Keratinocyte (primary cell): Measurements from ENCODE around the gene RBM39. TPM values are rescaled to one million over a fixed set of nuclear protein-coding genes. Genes with fewer than 3 reads are reported as not detected.

Experiments
- DNase-seq: peaks from one replicate; pipeline ENCODE4 v3.0.0-alpha.2; 2011; ENCODE audit warnings: low read depth, missing footprints, low spot score
- FAIRE-seq: peaks from 2 replicates; lab custom pipeline; 2011; peaks lifted over from hg19 to GRCh38; lab: Jason Lieb, UNC
- H2AFZ ChIP-seq: 2 replicates; pipeline ENCODE4 v1.6.0; 2012; ENCODE audit warnings: low read length, control low read depth, inconsistent platforms; ENCODE audit not compliant: control insufficient read depth
- H3K27ac ChIP-seq: 2 replicates; pipeline ENCODE4 v1.5.1; 2011; ENCODE audit warnings: low read length; ENCODE audit not compliant: control insufficient read depth, insufficient read depth
- H3K27me3 ChIP-seq: 3 replicates; pipeline ENCODE4 v1.6.0; 2011; ENCODE audit warnings: low read length; ENCODE audit not compliant: control insufficient read depth, insufficient read depth; ENCODE audit errors: extremely low read depth
- H3K36me3 ChIP-seq, 2 experiments: 2 replicates in 1 of 2; 3 replicates in 1 of 2; pipeline ENCODE4 v1.5.1; 2011; ENCODE audit warnings: low read length in 2 of 2, mild to moderate bottlenecking in 1 of 2; ENCODE audit not compliant: control insufficient read depth in 2 of 2, insufficient read depth in 2 of 2; ENCODE audit errors: extremely low read depth in 1 of 2
- H3K4me1 ChIP-seq: 3 replicates; pipeline ENCODE4 v1.5.1; 2011; ENCODE audit warnings: low read length; ENCODE audit not compliant: control insufficient read depth, insufficient read depth; ENCODE audit errors: extremely low read depth
- H3K4me2 ChIP-seq: 3 replicates; pipeline ENCODE4 v1.6.0; 2011; ENCODE audit warnings: low read depth, low read length; ENCODE audit not compliant: control insufficient read depth, insufficient read depth; ENCODE audit errors: extremely low read depth
- H3K4me3 ChIP-seq, 3 experiments: fragments of 200-600 bp in 1 of 3; sonication (generic) in 1 of 3; 2 replicates in 2 of 3; 3 replicates in 1 of 3; pipeline ENCODE4 v1.5.1; 2011 to 2016; ENCODE audit warnings: low read length in 3 of 3, mild to moderate bottlenecking in 3 of 3, control low read depth in 2 of 3, inconsistent platforms in 1 of 3, low read depth in 1 of 3, mixed read lengths in 1 of 3, mixed run types in 1 of 3, moderate library complexity in 1 of 3; ENCODE audit not compliant: control insufficient read depth in 2 of 3, insufficient read depth in 2 of 3; ENCODE audit errors: extremely low read depth in 1 of 3
- H3K79me2 ChIP-seq: 2 replicates; pipeline ENCODE4 v1.6.0; 2012; ENCODE audit warnings: low read length; ENCODE audit not compliant: control insufficient read depth, insufficient read depth
- H3K9ac ChIP-seq: 3 replicates; pipeline ENCODE4 v1.6.0; 2011; ENCODE audit warnings: low read length; ENCODE audit not compliant: control insufficient read depth, insufficient read depth; ENCODE audit errors: extremely low read depth
- H3K9me1 ChIP-seq: 3 replicates; pipeline ENCODE4 v1.6.0; 2011; ENCODE audit warnings: low read length; ENCODE audit not compliant: control insufficient read depth, insufficient read depth; ENCODE audit errors: extremely low read depth
- H3K9me3 ChIP-seq: 2 replicates; pipeline ENCODE4 v1.5.1; 2012; ENCODE audit warnings: low read depth, low read length; ENCODE audit not compliant: control insufficient read depth
- H4K20me1 ChIP-seq: 3 replicates; pipeline ENCODE4 v1.6.0; 2011; ENCODE audit warnings: low read length; ENCODE audit not compliant: control insufficient read depth, insufficient read depth; ENCODE audit errors: extremely low read depth
- EZH2 ChIP-seq: IDR thresholded peaks from one replicate; pipeline ENCODE4 v1.6.1; 2012; ENCODE audit warnings: inconsistent platforms, mild to moderate bottlenecking, low read length, moderate library complexity
- dilution Hi-C: fragments of 300-500 bp; cut with MboI; formaldehyde crosslinking; loops from one replicate; pipeline ENCODE4 v1.7.0; 2020; ENCODE audit warnings: low sequenced_read_pairs; ENCODE audit not compliant: extremely low pct_ligation_motif_present
- polyA plus RNA-seq, 5 experiments: library from polyadenylated mRNA; depleted of rRNA in 3 of 5; stranded (reverse) in 3 of 5; stranded (forward) in 1 of 5; unstranded in 1 of 5; fragments of >200 nt; gene quantifications; 1 replicate in 1 of 5; 2 replicates in 3 of 5; 3 replicates in 1 of 5; pipeline versions ENCODE4 v1.2.1 to v1.2.3, GENCODE V29; 2011 to 2012; ENCODE audit warnings: missing spikeins in 2 of 5, low read depth in 1 of 5, low replicate concordance in 1 of 5
- TF ChIP-seq, protein P1 (sequence below), 3 experiments: IDR thresholded peaks in 1 of 3; conservative IDR thresholded peaks in 1 of 3; optimal IDR thresholded peaks in 1 of 3; 2 replicates in 2 of 3; 3 replicates in 1 of 3; pipeline versions ENCODE3 to v1.5.1; 2011; ENCODE audit warnings: low read length in 3 of 3, mild to moderate bottlenecking in 3 of 3, moderate library complexity in 2 of 3, control low read depth in 1 of 3, inconsistent platforms in 1 of 3; ENCODE audit not compliant: insufficient read depth in 2 of 3; ENCODE audit errors: extremely low read depth in 1 of 3

The RBM39 gene
- polyA plus RNA-seq, 1 donor (not counting 4 experiments of a cell fraction or from before 2014, with no cell fraction given), result 146 TPM

DNA sequence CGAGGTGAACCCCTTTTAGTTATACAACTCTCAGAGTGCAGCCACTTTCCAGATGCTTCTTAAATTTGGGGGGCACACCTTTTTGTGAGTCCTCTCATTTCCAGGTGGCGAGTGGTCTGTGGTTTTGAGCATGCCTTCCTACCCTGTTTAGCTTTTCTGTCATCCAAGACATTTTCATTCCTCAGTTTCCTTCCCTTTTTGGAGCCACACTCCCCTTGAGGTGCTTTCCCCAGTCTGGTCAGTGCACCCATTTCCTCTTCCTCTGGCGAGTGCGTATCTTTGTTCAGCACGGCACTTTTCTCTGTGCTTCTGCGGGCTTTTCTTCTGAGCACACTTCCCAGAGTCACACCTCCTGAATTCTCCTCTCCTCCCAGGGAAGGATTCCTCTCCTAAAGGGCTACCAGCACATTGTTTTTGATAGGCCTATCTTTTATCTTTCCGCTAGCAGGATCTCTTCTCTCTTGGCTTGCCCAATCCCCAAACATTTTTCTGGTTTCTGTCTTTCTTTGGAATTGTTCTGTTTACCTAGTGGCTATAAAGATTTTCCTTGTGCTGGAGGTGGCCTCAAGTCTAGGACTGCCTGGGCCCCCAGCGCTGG, 31.2 kb upstream of the RBM39 start:
- Histone ChIP-seq H3K9me1 (no peaks in the 10 kb centered on the region), H3K27me3 (no peaks in the 10 kb centered on the region), H3K27ac (peak overlapping the region; percentile 90), H3K79me2 (peaks cover 57% of the 10 kb centered on the region), H3K4me1 (peaks cover 41% of the 10 kb centered on the region), H3K9ac (peak overlapping the region; percentile 95), H3K36me3 (peaks cover 2 to 4% of the 10 kb centered on the region in 2 experiments), H3K4me2 (peak overlapping the region; percentile 72), H3K9me3 (no peaks in the 10 kb centered on the region), H4K20me1 (no peaks in the 10 kb centered on the region), H3K4me3 (peak overlapping the region; percentile 71 to 97 (median 77)), H2AFZ (no peak overlapping the region)
- dilution Hi-C loops, result no loop called here
- no peak for DNase-seq
- FAIRE-seq, result no peak
- TF ChIP-seq, protein P1, sequence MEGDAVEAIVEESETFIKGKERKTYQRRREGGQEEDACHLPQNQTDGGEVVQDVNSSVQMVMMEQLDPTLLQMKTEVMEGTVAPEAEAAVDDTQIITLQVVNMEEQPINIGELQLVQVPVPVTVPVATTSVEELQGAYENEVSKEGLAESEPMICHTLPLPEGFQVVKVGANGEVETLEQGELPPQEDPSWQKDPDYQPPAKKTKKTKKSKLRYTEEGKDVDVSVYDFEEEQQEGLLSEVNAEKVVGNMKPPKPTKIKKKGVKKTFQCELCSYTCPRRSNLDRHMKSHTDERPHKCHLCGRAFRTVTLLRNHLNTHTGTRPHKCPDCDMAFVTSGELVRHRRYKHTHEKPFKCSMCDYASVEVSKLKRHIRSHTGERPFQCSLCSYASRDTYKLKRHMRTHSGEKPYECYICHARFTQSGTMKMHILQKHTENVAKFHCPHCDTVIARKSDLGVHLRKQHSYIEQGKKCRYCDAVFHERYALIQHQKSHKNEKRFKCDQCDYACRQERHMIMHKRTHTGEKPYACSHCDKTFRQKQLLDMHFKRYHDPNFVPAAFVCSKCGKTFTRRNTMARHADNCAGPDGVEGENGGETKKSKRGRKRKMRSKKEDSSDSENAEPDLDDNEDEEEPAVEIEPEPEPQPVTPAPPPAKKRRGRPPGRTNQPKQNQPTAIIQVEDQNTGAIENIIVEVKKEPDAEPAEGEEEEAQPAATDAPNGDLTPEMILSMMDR (optimal IDR thresholded peaks at IDR 0.05 in 1 of 3, IDR thresholded peaks at IDR 0.05 in 1 of 3, conservative IDR thresholded peaks at IDR 0.05 in 1 of 3; ENCODE audit: extremely low read depth in 1 of 3, insufficient read depth in 2 of 3, low read length in 3 of 3), result no peak
- no peak for TF ChIP-seq EZH2

DNA sequence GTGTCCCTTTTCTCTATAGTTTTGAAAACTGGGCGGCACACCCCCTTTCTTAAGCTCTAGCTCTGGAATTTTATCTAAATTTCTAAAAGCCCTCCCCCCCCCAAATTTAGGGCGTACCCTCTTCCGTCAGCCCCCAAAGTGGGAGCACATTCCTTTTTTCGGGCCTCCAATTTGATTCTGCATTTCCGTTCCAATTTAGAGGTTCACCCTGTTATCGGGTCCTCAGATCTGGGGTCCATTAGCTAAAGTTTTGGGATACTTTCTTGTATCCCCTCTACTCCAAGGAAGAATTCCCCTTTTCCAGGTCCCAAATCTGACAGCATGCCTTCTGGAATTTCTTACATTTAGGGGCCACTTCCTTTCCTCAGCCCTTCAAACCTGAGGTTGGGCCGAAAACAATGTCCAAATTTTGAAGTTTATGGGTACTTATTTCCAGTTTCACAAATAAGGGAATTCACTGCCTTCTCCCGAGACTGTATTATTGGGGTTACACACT, 30.6 kb upstream of the RBM39 start:
- peak overlapping the region; percentile 95 for H3K9ac ChIP-seq
- dilution Hi-C loops, result no loop called here
- peak overlapping the region; percentile 71 to 97 (median 77) for H3K4me3 ChIP-seq
- H3K27ac ChIP-seq, result peak overlapping the region; percentile 90
- FAIRE-seq, result no peak
- H3K4me1 ChIP-seq, result peaks cover 45% of the 10 kb centered on the region
- H3K27me3 ChIP-seq, result no peaks in the 10 kb centered on the region
- H3K79me2 ChIP-seq, result peaks cover 51% of the 10 kb centered on the region
- H4K20me1 ChIP-seq, result no peaks in the 10 kb centered on the region
- H3K9me3 ChIP-seq, result no peaks in the 10 kb centered on the region
- no peak for DNase-seq
- no peaks in the 10 kb centered on the region for H3K9me1 ChIP-seq
- no peak overlapping the region for H2AFZ ChIP-seq
- peaks cover 2 to 4% of the 10 kb centered on the region in 2 experiments for H3K36me3 ChIP-seq
- no peak for TF ChIP-seq EZH2
- TF ChIP-seq, protein P1 (optimal IDR thresholded peaks at IDR 0.05 in 1 of 3, IDR thresholded peaks at IDR 0.05 in 1 of 3, conservative IDR thresholded peaks at IDR 0.05 in 1 of 3; ENCODE audit: extremely low read depth in 1 of 3, insufficient read depth in 2 of 3, low read length in 3 of 3), result no peak
- H3K4me2 ChIP-seq, result peak overlapping the region; percentile 72
